Measurements from ENCODE around the gene XPO5. TPM values are rescaled to one million over a fixed set of nuclear protein-coding genes. Genes with fewer than 3 reads are reported as not detected.

XPO5 gene
- total RNA-seq, 1 donor from 2014 or later, result 11.7 TPM

DNA sequence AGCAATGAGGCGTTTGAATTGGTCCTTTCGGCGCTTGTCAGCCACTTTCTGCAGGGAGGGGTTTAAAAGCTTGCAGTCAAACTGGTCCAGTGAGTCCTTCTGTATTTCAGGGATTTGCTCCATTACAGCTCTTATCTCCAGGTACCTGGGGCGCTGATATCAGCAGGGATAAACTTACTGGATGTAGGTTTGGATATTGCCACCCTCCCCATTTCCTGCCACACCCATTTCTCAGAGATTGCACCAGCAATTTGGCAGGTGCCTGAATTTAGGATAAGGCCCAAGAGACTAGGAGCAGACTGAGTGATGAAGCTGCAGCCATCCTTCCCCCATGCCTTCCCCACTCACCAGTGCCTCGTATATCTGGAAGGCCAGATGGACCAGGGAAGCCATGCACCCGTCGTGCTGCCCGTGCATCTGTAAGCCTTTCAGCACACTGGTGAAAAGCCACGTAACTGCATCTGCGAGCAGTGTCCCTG lies 51.3 kb downstream of the XPO5 start:
- DNase-seq (ENCODE audit: missing footprints) (no peak), ATAC-seq (no peak)
- intact Hi-C loops (cut with DNase I), result no loop called here

GRCh38 chr6:43523284-43523683 lies 52.6 kb downstream of the XPO5 start:
- intact Hi-C loops (cut with DNase I), result no loop called here
- ATAC-seq, result no peak
- DNase-seq (ENCODE audit: missing footprints), result no peak

- ATAC-seq, result no peak
- intact Hi-C loops (cut with DNase I), result no loop called here
- DNase-seq (ENCODE audit: missing footprints), result no peak
Observed at GRCh38 chr6:43522547-43523261, 53.1 kb downstream of the XPO5 start.

GRCh38 chr6:43521836-43522235 lies 54.0 kb downstream of the XPO5 start:
- intact Hi-C loops (cut with DNase I), result no loop called here
- DNase-seq (ENCODE audit: missing footprints) (no peak), ATAC-seq (peak; percentile 33)

DNA sequence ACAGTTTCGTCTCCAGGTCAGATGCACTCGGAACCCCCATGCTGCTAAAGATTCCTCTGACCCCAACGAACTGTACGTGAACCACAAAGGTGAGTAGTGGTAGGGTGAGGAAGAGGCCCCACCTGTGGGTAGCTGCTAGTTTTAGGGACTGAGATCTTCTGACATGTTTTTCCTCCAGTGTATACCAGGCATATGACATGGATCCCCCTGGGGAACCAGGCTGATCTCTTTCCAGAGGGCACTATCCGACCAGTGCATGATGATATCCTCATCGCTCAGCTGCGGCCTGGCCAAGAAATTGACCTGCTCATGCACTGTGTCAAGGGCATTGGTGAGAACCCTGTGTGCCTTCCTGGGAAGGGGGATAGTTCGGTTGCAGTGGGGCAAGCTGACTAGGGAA lies 55.7 kb downstream of the XPO5 start:
- no peak for ATAC-seq
- intact Hi-C loops (cut with DNase I), result no loop called here
- no peak for DNase-seq (ENCODE audit: missing footprints)

GRCh38 chr6:43517505-43518357 lies 58.1 kb downstream of the XPO5 start:
- ATAC-seq (no peak), DNase-seq (ENCODE audit: missing footprints) (no peak)
- intact Hi-C loops (cut with DNase I), result loop anchor here (2.0 to 10.0 kb wide), 2 partner anchors 59 to 733 kb away; partner anchors contain the start of genes BICRAL, POLH and XPO5

DNA sequence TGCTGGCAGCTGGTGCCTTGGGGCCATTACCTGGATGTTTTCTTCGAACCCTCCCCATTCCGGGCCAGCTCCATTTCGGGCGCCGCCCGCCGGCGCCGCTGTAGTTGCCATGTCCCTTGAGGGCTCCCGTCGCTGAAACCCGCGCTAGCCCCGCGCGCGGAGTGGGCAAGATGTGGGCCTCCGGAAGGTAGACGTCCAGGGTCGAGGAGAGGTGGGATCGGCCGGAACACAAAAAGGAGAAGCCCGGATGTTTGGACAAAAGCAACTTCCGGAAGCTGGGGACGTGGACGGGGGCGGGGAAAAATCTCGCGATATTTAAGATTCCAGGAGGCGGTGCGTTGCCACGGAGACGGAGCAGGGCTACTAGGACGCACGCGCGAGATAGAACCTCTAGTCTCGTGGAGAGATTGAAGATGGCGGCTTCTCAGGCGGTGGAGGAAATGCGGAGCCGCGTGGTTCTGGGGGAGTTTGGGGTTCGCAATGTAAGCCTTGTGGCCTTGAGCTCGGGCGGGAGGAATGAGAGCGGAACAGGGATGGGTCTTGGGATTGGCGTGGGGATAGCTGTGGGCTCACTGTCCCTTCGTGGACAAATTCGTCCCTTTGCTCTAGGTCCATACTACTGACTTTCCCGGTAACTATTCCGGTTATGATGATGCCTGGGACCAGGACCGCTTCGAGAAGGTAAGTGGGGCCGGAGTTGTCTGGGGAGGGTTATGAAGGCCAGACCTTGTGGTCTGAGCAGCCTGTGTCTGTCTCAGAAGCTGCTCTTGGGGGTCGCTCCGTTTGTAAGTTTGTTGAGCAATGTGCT lies 58.9 kb downstream of the XPO5 start, which contains the start of the genes POLR1C and YIPF3:
Gene POLR1C, plus strand, starts transcription at position 393 of the 808 bp plus-strand sequence. Its CDS starts 21 bp downstream, at position 414.
Gene YIPF3, minus strand, starts transcription at position 230 of the 808 bp plus-strand sequence. Its CDS starts 119 bp downstream, at position 111.
- DNase-seq (ENCODE audit: missing footprints) (peak; percentile 98), ATAC-seq (peak; percentile 94)
- intact Hi-C loops (cut with DNase I), result loop anchor here (2.0 to 10.0 kb wide), 2 partner anchors 60 to 732 kb away; partner anchors contain the start of genes BICRAL, POLH and XPO5

DNA sequence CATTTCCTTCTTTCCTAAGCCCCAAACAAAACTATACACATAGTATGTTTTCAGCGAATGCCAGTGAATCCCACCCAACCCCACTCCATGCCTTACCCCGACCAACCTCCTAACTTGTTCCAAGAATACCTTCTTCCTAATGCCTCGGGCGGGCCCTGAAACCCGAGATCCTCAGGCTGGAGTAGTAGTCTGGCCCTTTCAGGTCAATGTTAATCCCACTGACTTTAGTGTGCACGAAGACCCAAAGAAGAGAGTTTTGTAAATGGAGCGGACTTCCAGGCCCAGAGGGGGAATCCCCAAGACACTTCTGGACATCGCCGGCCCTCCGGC lies 59.5 kb downstream of the XPO5 start:
- intact Hi-C loops (cut with DNase I), result loop anchor here (2.0 to 10.0 kb wide), 2 partner anchors 60 to 732 kb away; partner anchors contain the start of genes BICRAL, POLH and XPO5
- no peak for ATAC-seq
- DNase-seq (ENCODE audit: missing footprints), result no peak

DNA sequence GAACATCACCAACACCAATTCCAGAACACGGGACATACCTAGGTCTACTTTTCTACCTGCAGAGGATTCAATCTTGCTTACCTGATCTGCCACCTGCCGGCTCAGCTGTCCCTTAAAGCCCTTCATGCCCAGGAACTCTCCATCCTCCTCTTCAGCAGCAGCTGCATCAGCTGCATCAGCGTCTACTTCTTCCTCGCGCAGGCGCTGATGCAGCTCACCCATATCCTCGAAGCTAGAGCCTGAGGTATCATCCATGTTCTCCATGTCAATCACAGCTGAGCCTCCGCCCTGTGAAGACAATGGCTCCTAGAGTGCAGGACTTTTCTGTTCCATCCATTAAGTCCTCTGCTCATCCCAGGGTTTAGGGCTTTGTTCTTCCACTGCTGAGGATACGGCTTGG lies 60.0 kb downstream of the XPO5 start:
- intact Hi-C loops (cut with DNase I), result loop anchor here (2.0 to 10.0 kb wide), 2 partner anchors 61 to 731 kb away; partner anchors contain the start of genes BICRAL, POLH and XPO5

GRCh38 chr6:43511824-43512415 lies 63.9 kb downstream of the XPO5 start:
- peak; percentile 71 for DNase-seq (ENCODE audit: missing footprints)
- intact Hi-C loops (cut with DNase I), result loop anchor here (10.0 kb wide), 1 partner anchor 727 kb away; the partner anchor contains the start of gene BICRAL
- peak; percentile 51 for ATAC-seq

More for the DNA sequence above, 60.0 kb downstream of the XPO5 start:
- no peak for DNase-seq (ENCODE audit: missing footprints)
- no peak for ATAC-seq

DNA sequence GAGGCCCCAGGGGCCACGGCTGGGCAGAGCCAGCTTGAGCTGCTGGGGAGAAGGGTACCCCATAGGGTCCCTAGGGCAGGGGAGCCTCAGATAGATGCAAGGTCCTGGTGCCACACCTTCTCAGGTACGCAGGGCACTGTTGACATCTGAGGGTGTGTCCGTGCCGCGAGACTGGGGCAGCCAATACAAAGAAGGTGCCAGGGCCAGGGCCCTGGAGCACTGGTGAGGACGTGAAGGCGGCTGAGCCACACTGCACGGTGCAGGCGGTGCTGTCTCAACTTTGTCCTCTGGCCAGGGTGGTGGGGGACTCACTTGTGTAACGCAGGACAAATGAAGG lies 65.0 kb downstream of the XPO5 start:
- ATAC-seq (peak; percentile 4), DNase-seq (ENCODE audit: missing footprints) (peak; percentile 62)
- intact Hi-C loops (cut with DNase I), result loop anchor here (10.0 kb wide), 1 partner anchor 726 kb away; the partner anchor contains the start of gene BICRAL

GRCh38 chr6:43509984-43510826 lies 65.6 kb downstream of the XPO5 start, which contains the start of gene LRRC73:
LRRC73 (minus strand) TSS chr6:43510346; CDS start chr6:43509785, 561 bp downstream.
- ATAC-seq (peak; percentile 84), DNase-seq (ENCODE audit: missing footprints) (peak; percentile 96)
- intact Hi-C loops (cut with DNase I), result loop anchor here (10.0 kb wide), 1 partner anchor 725 kb away; the partner anchor contains the start of gene BICRAL

DNA sequence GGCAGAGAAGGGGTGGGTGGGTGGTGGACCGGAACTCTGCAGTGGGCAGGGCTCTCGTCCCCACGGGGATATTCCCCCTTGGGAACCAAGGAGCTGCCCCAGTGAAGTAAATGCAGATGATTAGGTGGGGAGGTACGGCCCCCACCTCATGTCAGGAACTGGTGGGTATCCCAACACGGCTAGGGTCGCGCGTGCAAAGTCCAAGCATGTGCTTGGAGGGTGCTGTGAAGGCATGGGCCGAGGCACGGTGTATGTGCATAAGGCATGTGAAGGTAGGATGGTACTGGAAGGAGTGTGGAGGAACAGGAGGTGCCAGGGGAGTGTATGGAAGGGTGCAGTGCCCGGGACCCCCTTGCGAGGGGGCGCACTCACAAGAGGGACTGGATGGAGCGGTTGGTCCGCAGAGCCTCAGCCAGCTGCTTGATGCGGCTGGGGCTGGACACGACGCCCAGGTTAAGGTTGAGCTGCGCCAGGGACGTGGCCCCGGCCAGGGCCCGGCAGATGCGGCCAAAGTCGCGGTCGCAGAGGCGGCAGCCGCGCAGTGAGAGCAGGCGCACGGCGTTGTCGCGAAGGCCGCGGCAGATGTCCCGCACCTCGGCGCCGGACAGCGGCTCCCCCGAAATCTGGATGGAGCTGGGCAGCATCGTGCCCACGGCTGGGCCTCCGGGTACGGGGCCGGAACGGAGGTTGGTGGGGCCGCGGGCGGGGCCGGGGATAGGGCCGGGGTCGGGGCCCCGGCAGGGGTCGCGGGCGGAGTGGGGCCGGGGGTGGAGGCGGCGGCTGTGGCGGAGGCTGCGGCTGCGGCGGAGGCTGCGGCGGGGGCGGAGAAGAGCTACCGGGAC lies 66.5 kb downstream of the XPO5 start:
- intact Hi-C loops (cut with DNase I), result no loop called here
- ATAC-seq (no peak), DNase-seq (ENCODE audit: missing footprints) (no peak)

DNA sequence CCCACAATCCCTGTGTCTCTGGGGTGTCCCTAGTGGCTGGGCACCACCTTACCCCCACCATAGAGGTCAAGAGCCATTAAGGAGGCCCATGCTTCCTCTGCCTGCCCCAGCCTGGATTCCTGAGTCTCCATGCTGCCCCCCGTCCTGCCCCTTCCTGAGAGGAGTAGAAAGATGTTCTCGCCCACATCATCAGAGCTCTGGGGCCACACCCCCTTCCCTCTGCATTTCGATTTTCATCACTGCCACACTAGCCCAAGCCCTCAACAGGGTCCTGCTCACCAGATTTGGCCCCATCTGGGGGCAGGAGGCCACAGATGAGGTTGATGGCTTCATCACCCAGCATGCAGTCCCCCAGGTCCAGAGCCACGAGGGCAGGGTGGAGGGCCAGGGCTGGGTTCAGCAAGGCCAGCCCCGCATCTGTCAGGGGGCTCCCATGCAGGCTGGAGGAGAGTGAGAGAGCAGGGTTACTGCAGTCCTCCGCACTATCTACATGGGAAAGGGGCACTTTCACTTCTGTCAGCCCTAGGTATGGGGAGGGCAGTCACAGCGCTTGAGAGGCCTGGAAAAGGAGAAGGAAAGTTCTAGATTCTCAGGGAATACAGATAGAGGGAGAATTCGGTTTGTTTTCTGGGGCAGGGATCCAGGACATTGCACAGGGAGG lies 67.2 kb downstream of the XPO5 start:
- DNase-seq (ENCODE audit: missing footprints), result no peak
- intact Hi-C loops (cut with DNase I), result no loop called here
- ATAC-seq, result no peak

DNA sequence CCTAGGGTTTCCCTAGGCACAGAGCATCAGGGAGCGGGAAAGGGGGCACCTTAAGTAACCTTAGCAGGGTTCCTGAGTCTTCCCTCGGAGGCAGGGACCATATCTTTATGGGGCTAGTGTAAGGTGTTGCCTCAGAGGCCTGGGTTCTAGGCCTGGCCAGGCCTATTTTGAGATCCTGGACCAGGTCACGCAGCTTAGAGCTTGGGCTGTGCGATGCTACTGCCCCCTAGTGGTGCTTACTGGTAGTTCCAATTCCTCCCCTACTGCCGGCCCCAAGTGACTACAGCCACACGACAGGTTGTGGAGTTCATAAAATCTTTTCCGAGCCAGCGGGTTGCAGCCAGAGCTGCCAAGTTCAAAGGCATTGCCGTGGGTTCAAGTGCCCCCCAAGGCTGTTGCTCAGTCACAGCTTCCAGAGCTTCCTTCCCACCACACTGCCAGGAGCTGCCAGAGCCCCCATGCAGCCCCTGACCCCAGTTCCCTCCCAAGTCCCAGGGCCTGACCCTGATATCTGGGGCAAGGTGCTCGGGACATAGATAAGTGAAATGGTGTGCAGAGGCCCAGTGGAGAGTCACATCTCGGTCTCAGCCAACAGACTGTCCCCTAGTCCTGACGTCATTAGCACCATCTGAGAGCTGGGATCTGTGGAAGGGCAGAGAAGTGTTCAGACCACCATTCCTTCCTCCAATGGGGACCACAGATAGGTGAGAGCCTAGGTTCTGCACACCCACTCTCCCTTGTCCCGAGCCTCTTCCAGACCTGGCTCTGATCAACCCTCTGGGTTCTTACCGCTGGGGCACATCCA lies 69.0 kb downstream of the XPO5 start:
- ATAC-seq, result peak; percentile 48
- intact Hi-C loops (cut with DNase I), result loop anchor here (1.0 kb wide), 2 partner anchors 53 to 121 kb away; no protein-coding TSS in a partner anchor
- DNase-seq (ENCODE audit: missing footprints), result no peak

Data from Right ventricle myocardium inferior (tissue), 1 donor.